Renal pelvis (tissue), 3 donors: ENCODE results near the gene PRPH2. TPM values are rescaled to one million over a fixed set of nuclear protein-coding genes. Genes with fewer than 3 reads are reported as not detected.

ENCODE experiments used
- polyA plus RNA-seq, 3 donors: library from polyadenylated mRNA; unstranded; fragments of 120-200 nt; gene quantifications; one replicate each; pipeline ENCODE4 v1.2.1, GENCODE V29; 2013; ENCODE audit not compliant: insufficient read length in 3 of 3

The PRPH2 gene
- polyA plus RNA-seq, 3 donors: 2.3 to 3.0 (median 2.9) TPM

Other genes with a start within 250 kb of the PRPH2 start
- gene UBR2, start 158.6 kb downstream of the PRPH2 start, polyA plus RNA-seq: 10 to 100 TPM; 25.3 to 35.9 (median 30.7) TPM
- 10 to 100 TPM; 24.3 to 26.1 (median 24.6) TPM for gene TBCC, start 23.5 kb upstream of the PRPH2 start, polyA plus RNA-seq
- 10 to 100 TPM; 13.9 to 17.3 (median 15.2) TPM for gene BICRAL, start 59.5 kb upstream of the PRPH2 start, polyA plus RNA-seq
- gene RPL7L1, start 157.0 kb upstream of the PRPH2 start, polyA plus RNA-seq: 100 to 1,000 TPM in 2 of 3 donors, 10 to 100 TPM in 1; 87.3 to 135 (median 113) TPM
- gene PTCRA, start 193.5 kb upstream of the PRPH2 start, polyA plus RNA-seq: under 1 TPM; 0.23 to 0.48 (median 0.41) TPM
- gene CNPY3, start 206.9 kb upstream of the PRPH2 start, polyA plus RNA-seq: 10 to 100 TPM; 59.3 to 68.5 (median 61.7) TPM
- 1 to 10 TPM in 2 of 3 donors, under 1 TPM in 1; 0.57 to 1.9 (median 1.5) TPM for gene GNMT, start 238.2 kb upstream of the PRPH2 start, polyA plus RNA-seq